DMS153 treated with DMSO at 0.1 percent for 48 hours (cell line): ENCODE data around the gene FOXRED2.
A peak's percentile ranks its signal among the peaks of the same experiment; 100 is the strongest.
"Not testable (repeated sequence)": the region's sequence is repeated elsewhere in the genome, so short reads cannot be mapped to it uniquely, and the experiment has no call there.

Experiments used
- DNase-seq: peaks from one replicate; lab custom pipeline; 2025; ENCODE audit not compliant: unreplicated experiment; lab: John Stamatoyannopoulos, UW

Gene FOXRED2

GRCh38 chr22:36506637-36507517 is at the start of gene FOXRED2:
Gene FOXRED2, minus strand, starts transcription at chr22:36507040. Its CDS starts 618 bp downstream, at chr22:36506422.
- DNase-seq: peak; percentile 83

DNA sequence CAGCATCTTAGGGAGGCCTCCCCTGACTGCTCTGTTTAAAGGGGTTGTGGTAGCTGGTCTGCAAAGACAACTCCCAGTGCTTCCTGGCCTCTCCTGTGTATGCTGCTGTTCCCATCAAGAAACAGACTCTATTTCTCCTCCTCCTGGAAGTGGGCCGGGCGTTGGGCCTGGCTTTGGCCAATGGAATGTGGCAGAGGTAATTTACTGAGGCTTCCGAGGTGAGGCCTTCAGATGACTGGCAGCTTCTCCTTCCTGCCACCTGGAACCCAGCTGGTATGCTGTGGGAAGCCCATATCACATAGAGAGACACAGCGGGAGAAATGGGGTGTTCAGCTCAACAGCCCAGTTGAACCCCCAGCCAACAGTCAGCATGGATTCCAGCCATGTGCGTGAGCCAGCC is 47.3 kb upstream of the FOXRED2 start:
- DNase-seq: no peak

- no peak for DNase-seq
Measured at GRCh38 chr22:36552289-36552688, 45.4 kb upstream of the FOXRED2 start.

- DNase-seq: no peak
Measured at GRCh38 chr22:36550701-36551495, 44.1 kb upstream of the FOXRED2 start.

DNA sequence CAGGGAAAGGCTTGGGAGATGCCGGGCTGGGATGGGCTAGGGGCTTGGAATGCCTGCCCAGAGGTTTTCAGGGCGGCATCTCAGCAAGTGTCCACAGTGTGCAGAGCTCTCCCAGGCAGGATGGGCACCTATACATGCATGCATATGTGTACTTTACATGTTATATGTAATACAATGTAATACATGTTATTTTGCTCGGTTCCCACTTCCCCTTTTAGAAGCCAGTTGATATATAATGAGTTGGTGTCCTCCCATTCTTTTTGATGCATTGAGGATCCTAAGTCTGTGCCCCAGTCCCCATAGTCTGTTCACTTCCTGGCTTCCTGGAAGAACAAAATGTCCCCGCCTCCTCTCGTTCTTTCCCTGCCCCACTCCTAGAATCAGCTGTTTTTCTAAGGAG is 42.2 kb upstream of the FOXRED2 start:
- DNase-seq: no peak

DNA sequence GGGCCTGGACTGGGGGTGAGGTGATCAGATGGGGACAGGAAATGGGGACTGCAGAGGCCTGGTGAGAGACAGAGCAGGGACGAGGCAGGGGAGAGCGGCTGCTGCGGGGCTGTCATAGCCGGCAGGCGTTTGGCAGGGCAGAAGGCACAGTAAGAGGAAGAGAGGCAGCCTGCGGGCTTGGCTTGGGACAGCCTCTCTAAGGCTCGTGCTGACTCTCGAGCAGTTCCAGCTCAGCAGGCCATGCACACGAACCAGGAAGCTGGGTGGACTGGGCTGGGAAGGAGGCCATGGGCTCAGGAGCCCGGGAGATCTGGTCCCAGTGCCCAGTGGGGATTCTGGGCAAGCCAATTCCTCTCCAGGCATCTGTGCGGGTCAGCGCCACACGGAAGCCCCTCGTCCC is 41.8 kb upstream of the FOXRED2 start:
- DNase-seq: no peak

DNA sequence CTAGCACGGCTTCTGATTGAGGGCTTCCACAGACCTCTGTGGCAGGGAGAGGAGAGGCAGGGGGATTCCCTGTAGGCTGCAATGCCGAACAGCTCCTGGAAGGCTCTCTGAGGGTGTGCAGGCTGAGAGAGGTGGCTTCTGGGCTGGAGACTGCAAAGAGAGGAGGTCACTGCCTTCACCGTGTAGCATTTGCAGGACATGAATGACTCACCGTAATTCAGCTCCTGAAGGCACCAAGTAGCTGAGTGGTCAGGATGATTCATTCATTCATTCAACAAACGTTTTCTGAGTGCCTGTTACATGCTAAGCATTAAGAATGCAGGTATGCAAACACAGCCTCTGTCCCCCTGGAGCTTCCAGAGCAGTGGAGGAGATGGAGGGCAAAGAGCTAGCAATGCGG is 40.1 kb upstream of the FOXRED2 start:
- DNase-seq: no peak

DNA sequence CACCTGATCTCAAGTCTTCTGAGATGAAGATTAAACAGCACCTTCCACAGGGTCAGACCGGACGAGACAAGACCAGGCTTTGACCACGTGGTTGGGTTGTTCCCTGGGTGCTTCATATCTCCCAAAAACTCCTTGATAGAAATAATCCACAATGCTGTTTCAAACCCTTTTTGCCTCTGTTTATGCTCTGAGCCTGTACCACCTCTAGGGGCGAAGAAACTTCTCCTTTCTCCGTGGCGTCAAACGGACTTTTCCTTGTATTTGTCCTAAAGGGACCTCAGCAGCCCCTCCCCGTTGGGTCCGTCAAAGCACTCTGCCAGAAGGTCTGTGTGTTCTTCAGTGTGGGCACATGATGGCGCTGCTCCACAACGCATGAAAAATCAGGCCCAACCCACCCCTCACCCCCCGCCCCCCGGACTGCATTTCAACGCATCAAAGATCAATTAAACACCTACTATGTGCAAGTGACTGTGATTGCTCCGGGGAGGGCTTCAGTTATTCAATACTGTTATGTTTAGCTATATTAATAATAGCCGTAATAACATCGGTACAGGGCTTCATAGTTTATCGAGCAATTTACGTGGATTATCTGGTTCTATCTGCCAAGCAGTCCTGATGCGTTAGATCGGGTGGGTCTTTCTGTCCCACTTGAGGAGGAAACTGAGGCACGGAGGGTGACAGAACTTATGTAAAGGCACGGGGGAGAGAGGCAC is 39.4 kb upstream of the FOXRED2 start:
- DNase-seq: peak; percentile 30

- DNase-seq: no peak
Measured at GRCh38 chr22:36544107-36544620, 37.3 kb upstream of the FOXRED2 start.

GRCh38 chr22:36541831-36542411 is 35.1 kb upstream of the FOXRED2 start:
- peak; percentile 43 for DNase-seq

DNA sequence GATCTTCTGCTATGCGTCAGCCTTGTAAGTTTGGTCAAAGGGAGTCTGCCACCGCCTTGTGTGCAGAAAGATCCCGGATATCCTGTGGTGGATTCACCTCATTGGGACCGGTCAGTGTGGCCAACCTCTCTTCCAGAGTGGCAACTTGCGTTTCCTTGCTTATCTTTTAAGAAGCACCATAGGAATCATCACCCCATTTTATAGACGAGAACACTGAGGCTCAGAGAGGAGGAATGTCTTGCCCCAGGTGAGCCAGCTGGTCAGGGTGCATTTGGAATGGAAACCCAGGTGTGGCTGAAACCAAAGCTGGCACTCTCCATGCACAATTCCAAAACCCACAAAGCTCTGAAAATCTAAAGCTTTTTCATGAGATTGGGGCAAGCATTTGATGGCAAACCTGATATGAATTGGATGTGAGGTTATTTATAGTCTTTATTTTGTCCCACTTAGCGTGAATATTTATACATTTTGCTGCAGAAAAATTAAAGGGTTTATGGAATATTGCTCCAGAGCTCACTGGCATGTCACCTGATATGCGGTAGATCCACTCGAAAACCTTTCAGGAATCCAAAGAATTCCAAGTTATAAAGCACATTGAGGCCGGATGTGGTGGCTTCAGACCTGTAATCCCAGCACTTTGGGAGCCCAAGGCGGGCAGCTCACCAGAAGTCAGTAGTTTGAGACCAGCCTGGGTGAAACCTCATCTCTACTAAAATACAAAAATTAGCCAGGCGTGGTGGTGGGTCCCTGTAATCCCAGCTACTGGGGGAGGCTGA is 34.2 kb upstream of the FOXRED2 start:
- no peak for DNase-seq

DNA sequence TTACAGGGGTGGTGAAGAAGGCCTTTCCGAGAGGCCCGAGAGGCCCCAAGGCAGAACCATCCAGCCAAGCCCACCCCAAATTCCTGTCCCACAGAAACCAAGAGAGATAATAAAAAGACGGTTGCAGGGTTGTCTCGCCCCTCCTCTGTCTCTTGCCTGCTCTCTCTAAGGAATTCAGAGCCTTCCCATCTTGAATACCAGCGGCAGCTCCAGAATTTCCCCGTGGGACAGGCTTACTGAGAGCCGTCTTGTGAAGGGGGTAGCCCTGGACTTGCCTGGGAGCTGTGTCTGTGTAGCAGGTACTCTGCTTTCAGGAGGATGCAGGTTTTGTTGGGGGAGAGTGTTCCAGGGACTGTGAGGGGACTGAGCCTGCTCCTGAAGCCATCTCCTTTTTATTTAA is 31.7 kb upstream of the FOXRED2 start:
- no peak for DNase-seq

DNA sequence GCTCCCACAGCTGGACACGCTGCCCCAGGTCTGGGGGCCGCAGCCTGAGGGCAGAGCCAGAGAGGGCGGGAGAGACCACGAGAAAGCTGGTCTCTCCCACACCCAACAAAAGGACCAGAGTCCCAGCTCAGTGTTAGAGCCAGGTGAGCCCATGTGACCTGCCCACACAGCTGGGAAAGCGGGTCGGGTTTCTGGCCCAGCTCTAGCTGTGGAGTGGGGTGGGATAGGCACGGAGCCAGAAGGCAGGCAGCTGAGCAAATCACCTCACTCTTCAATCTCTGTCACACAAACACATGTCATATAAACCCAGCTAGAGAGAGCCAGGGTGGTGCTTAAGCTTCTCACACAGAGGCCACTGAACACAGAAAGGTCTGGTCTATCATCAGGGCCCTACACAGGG is 29.9 kb upstream of the FOXRED2 start:
- DNase-seq: peak; percentile 84

DNA sequence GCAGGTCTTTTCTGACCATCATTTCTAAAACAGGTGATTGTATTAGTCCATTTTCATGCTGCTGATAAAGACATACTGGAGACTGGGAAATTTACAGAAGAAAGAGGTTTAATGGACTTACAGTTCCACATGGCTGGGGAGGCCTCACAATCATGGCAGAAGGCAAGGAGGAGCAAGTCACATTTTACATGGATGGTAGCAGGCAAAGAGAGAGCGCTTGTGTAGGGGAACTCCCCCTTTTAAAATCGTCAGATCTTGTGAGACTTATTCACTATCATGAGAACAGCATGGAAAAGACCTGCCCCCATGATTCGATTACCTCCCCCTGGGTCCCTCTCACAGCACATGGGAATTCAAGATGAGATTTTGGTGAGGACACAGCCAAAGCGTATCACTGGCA is 26.5 kb upstream of the FOXRED2 start:
- DNase-seq: not testable (repeated sequence)

DNA sequence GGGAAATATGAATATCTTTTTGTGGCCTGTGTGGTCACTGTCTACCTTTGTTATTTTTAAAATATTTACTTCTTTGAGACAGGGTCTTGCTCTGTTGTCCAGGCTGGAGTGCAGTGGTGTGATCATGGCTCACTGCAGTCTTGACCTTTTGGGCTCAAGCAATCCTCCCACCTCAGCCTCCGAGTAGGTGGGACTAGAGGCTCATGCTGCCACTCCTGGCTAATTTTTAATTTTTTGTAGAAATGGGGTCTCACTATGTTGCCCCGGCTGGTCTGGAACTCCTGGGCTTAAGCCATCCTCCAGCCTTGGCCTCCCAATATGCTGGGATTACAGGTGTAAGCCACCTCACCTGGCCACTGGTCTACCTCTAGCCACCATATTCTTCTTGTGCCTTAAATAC is 25.6 kb upstream of the FOXRED2 start:
- DNase-seq: no peak

- DNase-seq: peak; percentile 97
Measured at GRCh38 chr22:36528795-36529751, 22.2 kb upstream of the FOXRED2 start, which contains the start of gene EIF3D. Gene EIF3D, minus strand, starts transcription at chr22:36529166. Its CDS starts 3,045 bp downstream, at chr22:36526121.

DNA sequence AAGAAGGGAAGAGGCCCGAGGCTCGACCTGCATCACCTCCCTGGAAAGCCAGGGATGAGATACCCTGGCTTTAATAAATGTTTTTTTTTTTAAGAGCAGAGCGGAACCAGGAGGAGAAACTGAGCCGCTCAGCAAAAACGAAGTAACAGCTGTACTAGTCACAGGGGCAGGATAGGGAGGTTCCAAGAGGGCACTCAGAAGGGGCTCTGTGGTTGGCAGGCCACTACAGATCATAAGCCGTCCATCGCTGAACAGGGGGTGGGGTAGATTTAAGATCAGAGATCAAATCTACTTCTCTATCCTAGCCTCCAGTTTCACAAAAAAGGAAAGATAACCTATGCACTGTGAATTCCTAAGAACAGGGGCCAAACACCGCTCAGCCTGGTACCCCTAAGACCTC is 21.5 kb upstream of the FOXRED2 start:
- DNase-seq: no peak

- DNase-seq: no peak
Measured at GRCh38 chr22:36522662-36523061, 15.8 kb upstream of the FOXRED2 start.

DNA sequence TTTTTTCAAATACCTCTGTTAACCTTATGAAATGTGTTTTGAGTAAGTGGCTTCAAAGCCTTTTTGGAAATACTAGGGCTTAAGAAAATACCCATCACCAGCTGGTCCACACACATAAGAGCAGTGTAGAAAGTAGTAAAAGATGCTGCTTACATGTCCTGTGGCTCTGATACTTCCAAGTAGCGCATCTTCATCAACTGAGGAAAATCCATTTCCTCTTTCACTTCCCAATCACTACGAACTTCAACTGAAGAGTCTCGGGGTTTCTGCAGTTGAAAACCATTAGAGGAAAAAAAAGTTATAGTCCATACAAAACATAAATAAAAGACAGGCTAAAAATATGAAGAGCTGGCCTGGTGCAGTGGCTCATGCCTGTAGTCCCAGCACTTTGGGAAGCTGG is 13.6 kb upstream of the FOXRED2 start:
- DNase-seq: no peak
